ENCODE results near the gene NPHP4.
"Not testable (repeated sequence)": the region's sequence is repeated elsewhere in the genome, so short reads cannot be mapped to it uniquely, and the experiment has no call there.

NPHP4 gene

GRCh38 chr1:5909576-5910275 is 82.5 kb downstream of the NPHP4 start:
- no peak for DNase-seq

DNA sequence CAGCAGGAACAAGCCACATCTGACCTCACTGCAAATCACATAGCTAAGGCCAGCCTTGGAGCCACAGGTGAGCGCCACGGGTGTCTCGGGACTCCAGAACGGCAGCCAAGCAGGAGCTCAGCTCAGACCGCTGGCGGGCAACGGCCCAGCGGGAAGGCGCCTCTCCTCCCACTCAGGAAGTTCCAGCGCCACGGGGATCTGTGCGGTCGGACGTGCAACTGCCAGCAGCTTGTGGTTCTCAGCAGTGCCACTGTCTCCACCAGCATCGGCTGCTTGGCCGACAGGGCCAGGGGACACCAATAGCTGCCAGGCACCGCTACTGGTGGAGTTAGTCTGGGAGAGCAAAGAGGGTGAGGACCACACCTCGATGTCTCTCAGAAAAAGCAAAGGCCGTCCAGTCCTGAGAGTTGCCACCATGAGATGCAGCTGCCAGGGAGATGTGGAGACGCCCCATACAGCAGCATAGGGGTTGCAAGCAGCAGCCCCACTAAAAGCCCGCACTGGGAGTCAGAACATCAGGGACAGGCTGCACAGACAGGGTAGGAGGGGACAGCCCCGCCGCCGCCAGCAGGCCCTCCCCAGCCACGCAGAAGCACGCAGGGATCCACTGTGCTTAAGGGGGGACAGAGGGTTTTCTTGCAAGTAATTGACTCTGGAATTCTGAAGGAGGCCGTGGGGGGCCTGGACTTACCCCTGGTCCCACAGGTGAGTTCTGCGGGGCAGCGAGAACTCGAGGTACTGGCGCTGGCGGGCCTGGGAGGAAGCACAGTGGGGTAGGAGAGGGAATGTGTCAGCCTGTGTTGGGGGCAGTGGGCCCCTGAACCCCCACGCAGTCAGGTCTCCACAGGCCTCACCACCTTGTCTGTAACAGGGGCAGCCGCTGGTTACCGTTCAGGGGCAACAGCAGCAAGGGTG is 83.5 kb downstream of the NPHP4 start:
- DNase-seq, result no peak

GRCh38 chr1:5907966-5908365 is 84.3 kb downstream of the NPHP4 start:
- no peak for DNase-seq

DNA sequence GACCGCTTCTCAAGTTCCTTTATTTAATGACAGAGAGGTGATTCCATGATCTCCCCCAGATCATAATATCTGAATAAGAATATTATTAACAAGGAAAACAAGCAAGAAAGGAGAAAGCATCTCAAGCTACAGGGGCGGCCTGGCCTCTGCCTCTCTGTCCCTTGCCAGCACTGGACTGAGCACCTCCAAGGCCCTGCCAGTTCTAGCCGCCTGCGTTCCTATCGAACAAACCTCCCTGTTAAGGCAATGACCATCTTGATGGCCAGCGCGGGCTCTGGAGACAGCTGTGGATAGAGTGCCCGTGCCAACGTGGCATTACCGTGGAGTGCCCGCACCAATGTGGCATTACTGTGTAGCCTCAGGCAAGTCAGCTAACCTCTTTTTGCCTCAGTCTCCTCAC is 84.8 kb downstream of the NPHP4 start:
- DNase-seq, result no peak

DNA sequence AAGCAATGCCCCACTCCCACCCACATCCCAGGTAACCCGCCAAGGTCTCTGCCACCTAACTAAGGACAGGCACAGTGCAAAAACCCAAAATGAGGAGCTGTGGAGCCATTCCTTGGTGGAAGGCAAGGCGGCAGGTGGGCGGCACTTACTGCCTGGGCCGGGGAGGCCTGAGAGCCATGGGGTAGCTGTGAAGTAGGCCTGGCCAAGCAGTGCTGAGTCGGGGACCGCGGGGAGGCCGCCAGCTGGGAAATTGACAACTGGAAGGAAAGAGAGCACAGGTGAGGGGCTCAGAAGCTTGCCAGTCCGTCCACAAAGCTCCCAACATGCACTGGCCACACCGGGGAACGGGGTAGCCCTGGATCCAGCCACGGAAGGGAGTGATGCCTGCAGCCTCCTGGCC is 85.3 kb downstream of the NPHP4 start:
- no peak for DNase-seq

GRCh38 chr1:5906116-5906515 is 86.1 kb downstream of the NPHP4 start:
- no peak for DNase-seq

GRCh38 chr1:5905436-5905835 is 86.8 kb downstream of the NPHP4 start:
- DNase-seq, result no peak

- DNase-seq, result no peak
Observed at GRCh38 chr1:5904551-5904950, 87.7 kb downstream of the NPHP4 start.

DNA sequence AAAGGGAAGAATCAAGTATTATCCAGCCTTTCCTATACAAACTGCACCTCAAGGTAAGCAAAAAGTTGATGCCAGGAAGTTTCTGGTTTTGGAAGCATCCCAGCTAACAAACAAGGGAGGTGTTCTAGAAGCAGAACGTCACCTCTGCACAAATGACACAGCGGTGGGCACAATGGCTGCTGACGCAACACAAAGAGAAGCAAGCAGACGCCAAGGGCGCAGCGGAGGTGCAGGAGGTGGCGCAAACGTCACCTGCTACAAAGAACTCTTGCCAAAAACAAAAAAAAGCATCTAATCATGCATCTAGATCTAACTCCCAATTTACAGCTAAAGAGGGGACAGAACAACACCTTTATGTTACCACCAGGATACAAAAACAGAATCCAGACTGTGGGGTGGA is 88.5 kb downstream of the NPHP4 start:
- no peak for DNase-seq

DNA sequence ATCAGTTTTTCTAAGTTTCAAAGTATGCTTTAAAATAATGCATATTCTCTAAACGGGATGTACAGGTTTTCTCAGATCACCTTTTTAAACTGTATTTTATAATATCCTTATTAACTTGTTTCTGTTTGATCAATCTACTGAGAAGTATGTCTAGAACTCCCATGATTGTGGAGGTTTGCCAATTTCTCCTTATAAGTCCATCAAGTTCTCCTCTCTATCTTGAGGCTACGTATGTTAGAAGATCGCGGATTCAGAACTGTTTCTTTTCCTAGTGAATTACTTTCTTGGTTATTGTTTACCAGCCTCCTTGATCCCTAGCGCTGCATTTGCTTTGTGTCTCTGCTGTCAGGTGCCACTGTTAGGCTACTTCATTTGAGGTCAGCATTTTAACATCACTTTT is 89.2 kb downstream of the NPHP4 start:
- DNase-seq, result no peak

GRCh38 chr1:5901841-5902240 is 90.4 kb downstream of the NPHP4 start:
- no peak for DNase-seq

GRCh38 chr1:5901150-5901549 is 91.1 kb downstream of the NPHP4 start:
- no peak for DNase-seq

- DNase-seq, result no peak
Observed at GRCh38 chr1:5898266-5898665, 94.0 kb downstream of the NPHP4 start.

GRCh38 chr1:5896706-5897660 is 95.2 kb downstream of the NPHP4 start:
- no peak for DNase-seq

- no peak for DNase-seq
Observed at GRCh38 chr1:5895446-5896406, 96.5 kb downstream of the NPHP4 start.

- not testable (repeated sequence) for DNase-seq
Observed at GRCh38 chr1:5893699-5894278, 98.4 kb downstream of the NPHP4 start.

GRCh38 chr1:5892329-5892728 is 99.9 kb downstream of the NPHP4 start:
- DNase-seq, result no peak

GRCh38 chr1:5891736-5892135 is 100.5 kb downstream of the NPHP4 start:
- no peak for DNase-seq

GRCh38 chr1:5891137-5891536 is 101.1 kb downstream of the NPHP4 start:
- DNase-seq, result no peak

DNA sequence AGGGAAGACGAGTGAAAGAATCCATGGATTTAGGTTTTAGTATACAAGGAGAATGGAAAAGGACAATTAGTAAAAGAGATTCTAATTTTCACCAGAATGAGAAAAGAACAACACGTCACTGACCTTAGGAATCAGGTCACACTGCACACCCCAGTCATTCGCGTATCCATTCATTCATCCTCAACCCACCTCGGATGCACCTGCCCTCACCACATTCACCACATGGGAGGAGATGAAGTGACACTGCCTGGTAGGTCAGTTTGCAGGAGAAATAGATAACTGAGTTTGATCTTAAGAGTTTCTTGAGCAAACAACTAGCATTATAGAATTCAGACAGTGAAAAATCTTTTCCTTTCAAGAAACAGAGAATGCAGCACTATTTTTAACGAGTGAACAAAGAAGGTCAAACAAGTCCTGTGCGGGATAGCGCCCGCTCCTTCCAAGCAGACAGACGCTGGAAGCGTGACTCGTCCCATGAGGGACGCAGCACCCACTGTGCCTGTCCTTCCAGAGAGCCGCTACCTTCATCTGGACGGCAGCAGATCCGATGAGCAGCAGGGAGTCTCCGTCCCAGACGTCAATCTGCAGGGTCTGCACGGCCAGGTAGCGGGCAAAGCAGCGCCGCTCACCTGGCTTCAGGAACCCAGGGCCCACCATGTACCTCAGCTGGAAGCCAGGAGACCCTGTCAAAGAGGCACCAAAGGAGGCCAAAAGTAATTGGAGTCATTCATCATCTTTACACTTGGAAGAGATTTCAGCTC is 101.7 kb downstream of the NPHP4 start:
- no peak for DNase-seq

DNA sequence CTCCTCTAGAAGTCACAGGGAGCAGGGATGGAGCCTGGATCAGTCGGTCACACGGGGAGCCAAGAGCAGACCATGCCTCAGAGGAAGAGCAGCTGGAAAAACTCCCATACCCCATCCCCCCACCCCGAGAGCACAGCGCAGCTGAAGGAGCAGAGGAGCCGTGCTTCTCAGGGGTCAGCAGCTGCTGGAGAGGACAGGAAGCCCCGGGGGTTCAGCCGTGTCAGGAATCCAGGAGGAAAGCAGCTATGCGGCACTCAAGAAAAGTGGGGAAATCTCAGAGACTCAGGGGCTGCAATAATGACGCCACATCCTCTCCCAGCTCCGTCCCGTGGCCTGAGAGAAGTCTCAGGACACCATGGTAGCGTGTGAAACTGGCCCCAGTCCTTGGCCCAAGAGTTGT is 102.3 kb downstream of the NPHP4 start:
- DNase-seq, result no peak
